ENCODE results near the gene TFEB.

Gene TFEB

DNA sequence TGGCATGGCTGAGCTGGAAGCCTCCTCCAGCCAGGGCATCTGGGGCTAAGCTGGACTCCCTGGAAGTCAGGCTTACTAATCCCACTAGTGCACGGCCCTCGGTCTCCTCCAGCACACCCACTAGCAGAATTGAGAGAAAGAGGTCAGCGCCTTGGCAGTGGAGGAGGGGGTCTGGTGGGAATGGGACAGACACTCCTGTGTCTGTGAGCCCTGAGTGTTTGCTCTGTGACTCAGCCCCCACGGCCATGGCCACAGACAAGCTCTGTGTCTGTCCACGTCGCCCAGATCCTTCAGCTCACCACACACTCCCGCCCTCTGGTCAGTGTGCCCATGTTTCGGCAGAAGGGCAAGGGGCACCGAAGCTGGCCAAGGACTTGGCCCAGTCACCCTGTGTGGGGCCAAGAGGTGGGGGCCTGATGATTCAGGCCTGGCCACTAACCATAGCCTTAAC, 88.3 kb downstream of the TFEB start (continued):
- TF ChIP-seq ZNF571 (tag by site-specific recombination; IDR thresholded peaks at IDR 0.05) = no peak

DNA sequence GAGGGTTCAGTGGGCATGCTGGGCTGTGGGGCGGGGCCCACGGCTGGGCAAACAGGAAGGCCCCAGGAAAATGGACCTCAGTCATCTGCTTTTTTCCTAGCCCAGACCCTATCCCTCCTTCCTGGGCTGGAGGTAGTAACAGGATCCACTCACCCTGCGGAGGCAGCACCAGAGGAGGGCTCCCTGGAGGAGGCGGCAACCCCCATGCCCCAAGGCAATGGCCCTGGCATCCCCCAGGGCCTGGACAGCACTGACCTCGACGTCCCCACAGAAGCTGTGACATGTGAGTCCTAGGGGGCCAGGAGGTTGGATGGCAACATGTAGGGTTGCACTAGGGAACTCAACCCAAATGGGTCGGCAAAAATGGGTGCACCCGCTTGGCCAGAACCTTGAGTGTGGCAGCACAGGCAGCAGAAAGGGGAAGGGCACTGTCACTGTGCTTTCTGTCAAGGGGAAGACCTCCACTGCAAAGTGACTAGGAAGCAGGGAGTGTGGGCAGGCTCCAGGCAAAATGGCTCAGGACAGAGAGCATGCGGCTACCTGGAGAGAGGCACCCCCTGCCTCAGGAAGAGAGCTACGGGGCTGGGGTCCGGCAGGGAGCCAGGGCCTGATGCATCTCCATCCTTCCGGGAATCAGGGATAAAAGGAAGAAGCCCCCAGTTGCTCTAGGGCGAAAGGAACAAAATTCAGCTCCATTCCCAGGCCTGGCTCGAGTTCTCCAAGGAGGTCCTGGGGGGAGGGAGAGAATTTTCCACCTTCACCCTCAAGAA, 89.2 kb downstream of the TFEB start:
- TF ChIP-seq, protein P1, sequence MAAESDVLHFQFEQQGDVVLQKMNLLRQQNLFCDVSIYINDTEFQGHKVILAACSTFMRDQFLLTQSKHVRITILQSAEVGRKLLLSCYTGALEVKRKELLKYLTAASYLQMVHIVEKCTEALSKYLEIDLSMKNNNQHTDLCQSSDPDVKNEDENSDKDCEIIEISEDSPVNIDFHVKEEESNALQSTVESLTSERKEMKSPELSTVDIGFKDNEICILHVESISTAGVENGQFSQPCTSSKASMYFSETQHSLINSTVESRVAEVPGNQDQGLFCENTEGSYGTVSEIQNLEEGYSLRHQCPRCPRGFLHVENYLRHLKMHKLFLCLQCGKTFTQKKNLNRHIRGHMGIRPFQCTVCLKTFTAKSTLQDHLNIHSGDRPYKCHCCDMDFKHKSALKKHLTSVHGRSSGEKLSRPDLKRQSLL (tag by site-specific recombination; IDR thresholded peaks at IDR 0.05) = no peak
- TF ChIP-seq YY2 (tag by site-specific recombination; IDR thresholded peaks at IDR 0.05) = no peak
- TF ChIP-seq SALL2 (tag by site-specific recombination; IDR thresholded peaks at IDR 0.05; ENCODE audit: borderline replicate concordance) = no peak
- TF ChIP-seq, protein P2, sequence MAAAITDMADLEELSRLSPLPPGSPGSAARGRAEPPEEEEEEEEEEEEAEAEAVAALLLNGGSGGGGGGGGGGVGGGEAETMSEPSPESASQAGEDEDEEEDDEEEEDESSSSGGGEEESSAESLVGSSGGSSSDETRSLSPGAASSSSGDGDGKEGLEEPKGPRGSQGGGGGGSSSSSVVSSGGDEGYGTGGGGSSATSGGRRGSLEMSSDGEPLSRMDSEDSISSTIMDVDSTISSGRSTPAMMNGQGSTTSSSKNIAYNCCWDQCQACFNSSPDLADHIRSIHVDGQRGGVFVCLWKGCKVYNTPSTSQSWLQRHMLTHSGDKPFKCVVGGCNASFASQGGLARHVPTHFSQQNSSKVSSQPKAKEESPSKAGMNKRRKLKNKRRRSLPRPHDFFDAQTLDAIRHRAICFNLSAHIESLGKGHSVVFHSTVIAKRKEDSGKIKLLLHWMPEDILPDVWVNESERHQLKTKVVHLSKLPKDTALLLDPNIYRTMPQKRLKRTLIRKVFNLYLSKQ (tag by site-specific recombination; IDR thresholded peaks at IDR 0.05; ENCODE audit: borderline replicate concordance) = no peak
- no peak for TF ChIP-seq ZNF239 (tag by site-specific recombination; IDR thresholded peaks at IDR 0.05)
- TF ChIP-seq ZNF670 (tag by site-specific recombination; IDR thresholded peaks at IDR 0.05; ENCODE audit: low read depth) = no peak
- TF ChIP-seq SETDB1 (IDR thresholded peaks at IDR 0.05; ENCODE audit: insufficient read length, low read length) = no peak
- TF ChIP-seq, protein P3, sequence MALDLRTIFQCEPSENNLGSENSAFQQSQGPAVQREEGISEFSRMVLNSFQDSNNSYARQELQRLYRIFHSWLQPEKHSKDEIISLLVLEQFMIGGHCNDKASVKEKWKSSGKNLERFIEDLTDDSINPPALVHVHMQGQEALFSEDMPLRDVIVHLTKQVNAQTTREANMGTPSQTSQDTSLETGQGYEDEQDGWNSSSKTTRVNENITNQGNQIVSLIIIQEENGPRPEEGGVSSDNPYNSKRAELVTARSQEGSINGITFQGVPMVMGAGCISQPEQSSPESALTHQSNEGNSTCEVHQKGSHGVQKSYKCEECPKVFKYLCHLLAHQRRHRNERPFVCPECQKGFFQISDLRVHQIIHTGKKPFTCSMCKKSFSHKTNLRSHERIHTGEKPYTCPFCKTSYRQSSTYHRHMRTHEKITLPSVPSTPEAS (tag by site-specific recombination; IDR thresholded peaks at IDR 0.05) = 0 out of 2 replicates have a peak, but pooled peaks have one; percentile 1
- TF ChIP-seq ZBTB17 (tag by site-specific recombination; IDR thresholded peaks at IDR 0.05) = no peak
- TF ChIP-seq ZNF624 (tag by site-specific recombination; IDR thresholded peaks at IDR 0.05) = no peak
- TF ChIP-seq, protein P4, sequence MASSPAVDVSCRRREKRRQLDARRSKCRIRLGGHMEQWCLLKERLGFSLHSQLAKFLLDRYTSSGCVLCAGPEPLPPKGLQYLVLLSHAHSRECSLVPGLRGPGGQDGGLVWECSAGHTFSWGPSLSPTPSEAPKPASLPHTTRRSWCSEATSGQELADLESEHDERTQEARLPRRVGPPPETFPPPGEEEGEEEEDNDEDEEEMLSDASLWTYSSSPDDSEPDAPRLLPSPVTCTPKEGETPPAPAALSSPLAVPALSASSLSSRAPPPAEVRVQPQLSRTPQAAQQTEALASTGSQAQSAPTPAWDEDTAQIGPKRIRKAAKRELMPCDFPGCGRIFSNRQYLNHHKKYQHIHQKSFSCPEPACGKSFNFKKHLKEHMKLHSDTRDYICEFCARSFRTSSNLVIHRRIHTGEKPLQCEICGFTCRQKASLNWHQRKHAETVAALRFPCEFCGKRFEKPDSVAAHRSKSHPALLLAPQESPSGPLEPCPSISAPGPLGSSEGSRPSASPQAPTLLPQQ (tag by site-specific recombination; IDR thresholded peaks at IDR 0.05) = 0 out of 2 replicates have a peak, but pooled peaks have one; percentile 37
- Histone ChIP-seq H3K27ac (ENCODE audit: extremely low read depth, low read depth, low read length) (no peak overlapping the region), H3K9me3 (ENCODE audit: control insufficient read depth, insufficient read depth, low read depth, low read length) (no peaks in the 10 kb centered on the region), H3K4me3 (ENCODE audit: low read depth, low read length) (no peak overlapping the region), H3K36me3 (ENCODE audit: control insufficient read depth in 2 of 2, insufficient read depth in 1 of 2, low read length in 2 of 2) (no peaks in the 10 kb centered on the region), H3K4me1 (ENCODE audit: control insufficient read depth, insufficient read depth, low read length) (no peaks in the 10 kb centered on the region)
- ChIA-PET CTCF (interaction anchor here (1.2 kb wide), 1 partner anchor 36 kb away, joined by 7 read pairs; no protein-coding TSS in a partner anchor), POLR2A (no interaction called here)

DNA sequence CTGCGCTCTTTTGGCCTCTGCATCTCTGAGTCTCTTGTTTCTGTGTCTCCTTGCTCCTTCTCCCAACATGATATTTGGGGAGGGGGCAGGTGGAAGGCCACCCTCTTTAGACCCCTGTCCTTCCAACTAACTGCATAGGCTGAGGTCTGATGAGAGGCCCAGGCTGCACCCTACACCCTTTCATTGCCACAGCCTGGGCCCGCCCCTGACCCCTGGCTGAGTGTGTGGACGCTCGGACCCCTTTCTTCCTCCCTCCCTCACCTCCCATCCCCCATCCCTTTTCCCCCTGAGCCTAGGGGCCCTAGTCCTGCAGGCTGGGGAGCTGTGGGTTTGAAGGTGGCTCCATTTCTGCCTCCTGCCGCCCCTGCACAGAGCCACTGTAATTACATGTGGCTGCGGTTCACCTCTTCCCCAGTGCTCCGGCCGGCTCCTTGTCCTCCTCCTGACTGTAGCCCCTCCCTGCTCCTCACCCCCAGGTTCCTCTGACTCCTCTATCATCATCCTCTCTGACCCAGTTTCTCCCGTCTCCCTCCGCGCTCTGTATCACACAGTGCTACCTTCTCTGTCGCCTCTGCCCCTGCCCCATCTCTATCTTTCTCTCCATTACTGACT, 90.3 kb downstream of the TFEB start:
- Histone ChIP-seq H3K36me3 (ENCODE audit: control insufficient read depth in 2 of 2, insufficient read depth in 1 of 2, low read length in 2 of 2) (no peaks in the 10 kb centered on the region), H3K27ac (ENCODE audit: extremely low read depth, low read depth, low read length) (no peak overlapping the region)
- CTCF ChIA-PET = no interaction called here

More for the DNA sequence above, 90.3 kb downstream of the TFEB start:
- TF ChIP-seq EGR2 (tag by site-specific recombination; IDR thresholded peaks at IDR 0.05; ENCODE audit: low read depth) (0 out of 2 replicates have a peak, but pooled peaks have one; percentile 5), ZIC2 (tag by site-specific recombination; IDR thresholded peaks at IDR 0.05) (peak; percentile 3), SALL2 (tag by site-specific recombination; IDR thresholded peaks at IDR 0.05; ENCODE audit: borderline replicate concordance) (no peak), ZNF768 (tag by site-specific recombination; IDR thresholded peaks at IDR 0.05) (no peak), ZNF660 (tag by site-specific recombination; IDR thresholded peaks at IDR 0.05) (no peak), ZBTB21 (tag by site-specific recombination; IDR thresholded peaks at IDR 0.05) (no peak)
- TF ChIP-seq, protein P5, sequence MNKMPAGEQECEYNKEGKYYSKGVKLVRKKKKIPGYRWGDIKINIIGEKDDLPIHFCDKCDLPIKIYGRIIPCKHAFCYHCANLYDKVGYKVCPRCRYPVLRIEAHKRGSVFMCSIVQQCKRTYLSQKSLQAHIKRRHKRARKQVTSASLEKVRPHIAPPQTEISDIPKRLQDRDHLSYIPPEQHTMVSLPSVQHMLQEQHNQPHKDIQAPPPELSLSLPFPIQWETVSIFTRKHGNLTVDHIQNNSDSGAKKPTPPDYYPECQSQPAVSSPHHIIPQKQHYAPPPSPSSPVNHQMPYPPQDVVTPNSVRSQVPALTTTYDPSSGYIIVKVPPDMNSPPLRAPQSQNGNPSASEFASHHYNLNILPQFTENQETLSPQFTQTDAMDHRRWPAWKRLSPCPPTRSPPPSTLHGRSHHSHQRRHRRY (tag by site-specific recombination; IDR thresholded peaks at IDR 0.05) = no peak
- TF ChIP-seq, protein P6, sequence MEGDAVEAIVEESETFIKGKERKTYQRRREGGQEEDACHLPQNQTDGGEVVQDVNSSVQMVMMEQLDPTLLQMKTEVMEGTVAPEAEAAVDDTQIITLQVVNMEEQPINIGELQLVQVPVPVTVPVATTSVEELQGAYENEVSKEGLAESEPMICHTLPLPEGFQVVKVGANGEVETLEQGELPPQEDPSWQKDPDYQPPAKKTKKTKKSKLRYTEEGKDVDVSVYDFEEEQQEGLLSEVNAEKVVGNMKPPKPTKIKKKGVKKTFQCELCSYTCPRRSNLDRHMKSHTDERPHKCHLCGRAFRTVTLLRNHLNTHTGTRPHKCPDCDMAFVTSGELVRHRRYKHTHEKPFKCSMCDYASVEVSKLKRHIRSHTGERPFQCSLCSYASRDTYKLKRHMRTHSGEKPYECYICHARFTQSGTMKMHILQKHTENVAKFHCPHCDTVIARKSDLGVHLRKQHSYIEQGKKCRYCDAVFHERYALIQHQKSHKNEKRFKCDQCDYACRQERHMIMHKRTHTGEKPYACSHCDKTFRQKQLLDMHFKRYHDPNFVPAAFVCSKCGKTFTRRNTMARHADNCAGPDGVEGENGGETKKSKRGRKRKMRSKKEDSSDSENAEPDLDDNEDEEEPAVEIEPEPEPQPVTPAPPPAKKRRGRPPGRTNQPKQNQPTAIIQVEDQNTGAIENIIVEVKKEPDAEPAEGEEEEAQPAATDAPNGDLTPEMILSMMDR (tag by site-specific recombination; IDR thresholded peaks at IDR 0.05) = no peak
- H3K4me1 ChIP-seq (ENCODE audit: control insufficient read depth, insufficient read depth, low read length) = no peaks in the 10 kb centered on the region
- H3K9me3 ChIP-seq (ENCODE audit: control insufficient read depth, insufficient read depth, low read depth, low read length) = no peaks in the 10 kb centered on the region
- POLR2A ChIA-PET = no interaction called here
- H3K4me3 ChIP-seq (ENCODE audit: low read depth, low read length) = no peak overlapping the region
